ENCODE results near the gene SLC25A23. TPM values are rescaled to one million over a fixed set of nuclear protein-coding genes. Genes with fewer than 3 reads are reported as not detected.
A peak's percentile ranks its signal among the peaks of the same experiment; 100 is the strongest.
"Not testable (repeated sequence)": the region's sequence is repeated elsewhere in the genome, so short reads cannot be mapped to it uniquely, and the experiment has no call there.

Gene SLC25A23
- 6.0 TPM for total RNA-seq
- 8.8 TPM for polyA plus RNA-seq
- long read RNA-seq, donor 1 = 0 reads
- long read RNA-seq, donor 2, transcript SLC25A23-202 (10 exons, 3,425 nt) = major isoform, 5 of 10 reads
- long read RNA-seq, donor 2, transcript SLC25A23-207 (3 exons, 671 nt) = major isoform, 5 of 10 reads
- long read RNA-seq, donor 2, partial matches to known transcripts = 0 of 10 reads
- long read RNA-seq, donor 2, other reads (novel, unspliced or antisense) = 0 of 10 reads
- long read RNA-seq, donor 3, partial matches to known transcripts = 18 of 18 reads
- long read RNA-seq, donor 3, other reads (novel, unspliced or antisense) = 0 of 18 reads
- long read RNA-seq, donor 4, partial matches to known transcripts = 0 of 2 reads
- long read RNA-seq, donor 4, other reads (novel, unspliced or antisense) = 0 of 2 reads
- long read RNA-seq, donor 5, partial matches to known transcripts = 0 of 5 reads
- long read RNA-seq, donor 5, other reads (novel, unspliced or antisense) = 0 of 5 reads
- long read RNA-seq, donor 6, partial matches to known transcripts = 0 of 1 reads
- long read RNA-seq, donor 6, other reads (novel, unspliced or antisense) = 0 of 1 reads
- long read RNA-seq, donor 7, partial matches to known transcripts = 7 of 10 reads
- long read RNA-seq, donor 7, other reads (novel, unspliced or antisense) = 0 of 10 reads
- long read RNA-seq, donor 8, partial matches to known transcripts = 0 of 3 reads
- long read RNA-seq, donor 8, other reads (novel, unspliced or antisense) = 0 of 3 reads
- long read RNA-seq, donor 9 = 0 reads
- long read RNA-seq, donor 10, partial matches to known transcripts = 0 of 3 reads
- long read RNA-seq, donor 10, other reads (novel, unspliced or antisense) = 0 of 3 reads

- peak within 1 kb of the TSS; percentile 67 to 78 for H3K27ac ChIP-seq (ENCODE audit: low read depth in 1 of 2, low read length in 1 of 2)
- peaks cover 1 to 18% of the 10 kb centered on the region in 2 donors for H3K9me3 ChIP-seq (ENCODE audit: control insufficient read depth in 2 of 2, insufficient read depth in 1 of 2, low read length in 1 of 2)
- peak in 8 of 9 donors; percentile 29 to 80 (median 58) for DNase-seq (ENCODE audit: low read depth in 6 of 9, low spot score in 9 of 9)
- peaks cover 8 to 9% of the 10 kb centered on the region in 2 donors for H3K36me3 ChIP-seq (ENCODE audit: control insufficient read depth in 2 of 2, insufficient read depth in 2 of 2, low read length in 1 of 2)
- H3K27me3 ChIP-seq (ENCODE audit: control insufficient read depth in 2 of 2, insufficient read depth in 1 of 2, low read length in 1 of 2) = peaks cover 5 to 23% of the 10 kb centered on the region in 2 donors
- H3K4me3 ChIP-seq (ENCODE audit: low read length in 2 of 2) = peak within 1 kb of the TSS; percentile 63 to 76
- 7% methylated on average over 70 of the region's 70 CpGs for WGBS
- peaks cover 4 to 22% of the 10 kb centered on the region in 2 donors for H3K4me1 ChIP-seq (ENCODE audit: control insufficient read depth in 2 of 2, insufficient read depth in 2 of 2, low read length in 2 of 2)
Observed at GRCh38 chr19:6459262-6460098, at the start of gene SLC25A23. Gene SLC25A23, minus strand, starts transcription at chr19:6459792. Its CDS starts 164 bp downstream, at chr19:6459628.

GRCh38 chr19:6508028-6508771 is 48.6 kb upstream of the SLC25A23 start:
- H3K4me3 ChIP-seq (ENCODE audit: low read length in 2 of 2); H3K4me1 ChIP-seq (ENCODE audit: control insufficient read depth in 2 of 2, insufficient read depth in 2 of 2, low read length in 2 of 2); H3K9me3 ChIP-seq (ENCODE audit: control insufficient read depth in 2 of 2, insufficient read depth in 1 of 2, low read length in 1 of 2); DNase-seq (ENCODE audit: low read depth in 6 of 9, low spot score in 9 of 9); H3K36me3 ChIP-seq (ENCODE audit: control insufficient read depth in 2 of 2, insufficient read depth in 2 of 2, low read length in 1 of 2); H3K27me3 ChIP-seq (ENCODE audit: control insufficient read depth in 2 of 2, insufficient read depth in 1 of 2, low read length in 1 of 2); H3K27ac ChIP-seq (ENCODE audit: low read depth in 1 of 2, low read length in 1 of 2): not testable (repeated sequence)
- WGBS = 91% methylated on average over 9 of the region's 9 CpGs

GRCh38 chr19:6503407-6504201 is 44.0 kb upstream of the SLC25A23 start:
- Histone ChIP-seq H3K9me3 (ENCODE audit: control insufficient read depth in 2 of 2, insufficient read depth in 1 of 2, low read length in 1 of 2) (no peaks in the 10 kb centered on the region), H3K27me3 (ENCODE audit: control insufficient read depth in 2 of 2, insufficient read depth in 1 of 2, low read length in 1 of 2) (peaks cover 34 to 53% of the 10 kb centered on the region in 2 donors), H3K4me3 (ENCODE audit: low read length in 2 of 2) (no peak overlapping the region), H3K27ac (ENCODE audit: low read depth in 1 of 2, low read length in 1 of 2) (no peak overlapping the region), H3K36me3 (ENCODE audit: control insufficient read depth in 2 of 2, insufficient read depth in 2 of 2, low read length in 1 of 2) (no peaks in the 10 kb centered on the region), H3K4me1 (ENCODE audit: control insufficient read depth in 2 of 2, insufficient read depth in 2 of 2, low read length in 2 of 2) (no peaks in the 10 kb centered on the region)
- WGBS = 96% methylated on average over 9 of the region's 9 CpGs
- no peak for DNase-seq (ENCODE audit: low read depth in 6 of 9, low spot score in 9 of 9)

GRCh38 chr19:6501740-6502648 is 42.4 kb upstream of the SLC25A23 start, which contains the start of gene TUBB4A:
Gene TUBB4A, minus strand, starts transcription at chr19:6502309. Its CDS starts 97 bp downstream, at chr19:6502212.
- Histone ChIP-seq H3K9me3 (ENCODE audit: control insufficient read depth in 2 of 2, insufficient read depth in 1 of 2, low read length in 1 of 2) (no peaks in the 10 kb centered on the region), H3K36me3 (ENCODE audit: control insufficient read depth in 2 of 2, insufficient read depth in 2 of 2, low read length in 1 of 2) (no peaks in the 10 kb centered on the region), H3K4me1 (ENCODE audit: control insufficient read depth in 2 of 2, insufficient read depth in 2 of 2, low read length in 2 of 2) (peaks cover 0 to 3% of the 10 kb centered on the region in 2 donors), H3K27ac (ENCODE audit: low read depth in 1 of 2, low read length in 1 of 2) (no peak within 1 kb of the TSS), H3K27me3 (ENCODE audit: control insufficient read depth in 2 of 2, insufficient read depth in 1 of 2, low read length in 1 of 2) (peaks cover 34 to 55% of the 10 kb centered on the region in 2 donors), H3K4me3 (ENCODE audit: low read length in 2 of 2) (peak within 1 kb of the TSS in 1 of 2 donors; percentile 31)
- 3% methylated on average over 71 of the region's 71 CpGs for WGBS
- no peak for DNase-seq (ENCODE audit: low read depth in 6 of 9, low spot score in 9 of 9)

GRCh38 chr19:6500837-6501739 is 41.5 kb upstream of the SLC25A23 start:
- H3K9me3 ChIP-seq (ENCODE audit: control insufficient read depth in 2 of 2, insufficient read depth in 1 of 2, low read length in 1 of 2) = no peaks in the 10 kb centered on the region
- WGBS = 69% methylated on average over 24 of the region's 24 CpGs
- no peak overlapping the region for H3K27ac ChIP-seq (ENCODE audit: low read depth in 1 of 2, low read length in 1 of 2)
- DNase-seq (ENCODE audit: low read depth in 6 of 9, low spot score in 9 of 9) = no peak
- no peaks in the 10 kb centered on the region for H3K36me3 ChIP-seq (ENCODE audit: control insufficient read depth in 2 of 2, insufficient read depth in 2 of 2, low read length in 1 of 2)
- no peak overlapping the region for H3K4me3 ChIP-seq (ENCODE audit: low read length in 2 of 2)
- H3K27me3 ChIP-seq (ENCODE audit: control insufficient read depth in 2 of 2, insufficient read depth in 1 of 2, low read length in 1 of 2) = peaks cover 34 to 55% of the 10 kb centered on the region in 2 donors
- peaks cover 0 to 3% of the 10 kb centered on the region in 2 donors for H3K4me1 ChIP-seq (ENCODE audit: control insufficient read depth in 2 of 2, insufficient read depth in 2 of 2, low read length in 2 of 2)

- WGBS = 93% methylated on average over 17 of the region's 17 CpGs
Observed at GRCh38 chr19:6499052-6499790, 39.6 kb upstream of the SLC25A23 start.

More at GRCh38 chr19:6499052-6499790, 39.6 kb upstream of the SLC25A23 start:
- Histone ChIP-seq H3K4me1 (ENCODE audit: control insufficient read depth in 2 of 2, insufficient read depth in 2 of 2, low read length in 2 of 2) (peaks cover 0 to 3% of the 10 kb centered on the region in 2 donors), H3K27me3 (ENCODE audit: control insufficient read depth in 2 of 2, insufficient read depth in 1 of 2, low read length in 1 of 2) (peaks cover 34 to 55% of the 10 kb centered on the region in 2 donors), H3K4me3 (ENCODE audit: low read length in 2 of 2) (no peak overlapping the region), H3K27ac (ENCODE audit: low read depth in 1 of 2, low read length in 1 of 2) (no peak overlapping the region), H3K9me3 (ENCODE audit: control insufficient read depth in 2 of 2, insufficient read depth in 1 of 2, low read length in 1 of 2) (no peaks in the 10 kb centered on the region), H3K36me3 (ENCODE audit: control insufficient read depth in 2 of 2, insufficient read depth in 2 of 2, low read length in 1 of 2) (no peaks in the 10 kb centered on the region)
- no peak for DNase-seq (ENCODE audit: low read depth in 6 of 9, low spot score in 9 of 9)
